K562 (cell line): Measurements from ENCODE around the gene B9D2. TPM values are rescaled to one million over a fixed set of nuclear protein-coding genes. Genes with fewer than 3 reads are reported as not detected.

ENCODE experiments used
- EP300 ChIP-seq: IDR thresholded peaks from 2 replicates; pipeline ENCODE4 v1.6.1; 2012; ENCODE audit warnings: low read length, improper control_type of control experiment
- GATAD2A ChIP-seq: fragments of 450-650 bp; IDR thresholded peaks from 2 replicates; pipeline ENCODE4 v1.6.1; 2017
- KDM1A ChIP-seq, 2 experiments: fragments of 450-650 bp; IDR thresholded peaks; 2 replicates each; pipeline ENCODE4 v1.6.1; 2016; ENCODE audit warnings: mild to moderate bottlenecking in 2 of 2
- LEF1 ChIP-seq: fragments of 450-650 bp; IDR thresholded peaks from 2 replicates; pipeline ENCODE4 v1.6.1; 2016; ENCODE audit warnings: mild to moderate bottlenecking
- MEF2D ChIP-seq: conservative IDR thresholded peaks from 2 replicates; pipeline ENCODE4 v1.6.1; 2016; ENCODE audit warnings: low read depth, missing genetic modification characterization, missing compliant biosample characterization
- RBM25 ChIP-seq: fragments of 200-400 bp; formaldehyde crosslinking; IDR thresholded peaks from 2 replicates; pipeline ENCODE4 v1.6.1; 2018; ENCODE audit warnings: low read length, low read depth, moderate library complexity; ENCODE audit not compliant: severe bottlenecking
- SIN3A ChIP-seq, 2 experiments: fragments of 150-350 bp in 1 of 2; IDR thresholded peaks; 2 replicates each; pipeline ENCODE4 v1.6.1; 2011 to 2016; ENCODE audit warnings: borderline replicate concordance in 2 of 2, low read depth in 2 of 2, low read length in 2 of 2, mild to moderate bottlenecking in 2 of 2, moderate library complexity in 2 of 2; ENCODE audit not compliant: control insufficient read depth in 1 of 2
- TAF15 ChIP-seq: fragments of 200-400 bp; formaldehyde crosslinking; IDR thresholded peaks from 2 replicates; pipeline ENCODE4 v1.6.1; 2017; ENCODE audit warnings: mild to moderate bottlenecking, low read depth, low read length, moderate library complexity
- YY1 ChIP-seq, 3 experiments: IDR thresholded peaks; 2 replicates each; pipeline ENCODE4 v1.6.1; 2011; ENCODE audit warnings: low read length in 2 of 3, mild to moderate bottlenecking in 2 of 3, moderate library complexity in 2 of 3, borderline replicate concordance in 1 of 3, control low read depth in 1 of 3, low read depth in 1 of 3; ENCODE audit not compliant: insufficient read depth in 3 of 3, insufficient replicate concordance in 2 of 3, control insufficient read depth in 1 of 3, insufficient read length in 1 of 3; ENCODE audit errors: extremely low read depth in 1 of 3
- ZNF133 ChIP-seq: fragments of 250-450 bp; sonication (Bioruptor Pico); IDR thresholded peaks from 2 replicates; pipeline ENCODE4 v1.4.0; 2020; ENCODE audit warnings: mild to moderate bottlenecking
- polyA plus RNA-seq, 8 experiments: library from polyadenylated mRNA; depleted of rRNA in 4 of 8; stranded (reverse) in 5 of 8; unstranded in 3 of 8; fragments of >200 nt; fragmentation: Nextera tagmentation in 2 of 8; fragmentation: Illumina TruSeq in 1 of 8; extraction: Ambion mirVana in 2 of 8; extraction: Trizol in 1 of 8; gene quantifications; 2 replicates each; pipeline versions ENCODE4 v1.2.1 to v1.2.3, GENCODE V29; 2011 to 2014; ENCODE audit warnings: inconsistent platforms in 1 of 8, missing spikeins in 1 of 8
- total RNA-seq, 7 experiments: library from RNA; depleted of rRNA in 6 of 7; stranded (reverse); fragments of >200 nt in 6 of 7; fragmentation: Illumina TruSeq in 2 of 7; extraction: Trizol in 2 of 7; gene quantifications; 2 replicates each; pipeline versions ENCODE4 v1.2.1 to v1.2.3, GENCODE V29; 2011 to 2021; ENCODE audit warnings: low replicate concordance in 1 of 7
- TF ChIP-seq, protein P1 (sequence below): fragments of 200-800 bp; sonication (Bioruptor generic); IDR thresholded peaks from 2 replicates; pipeline ENCODE4 v1.6.1; 2016; ENCODE audit warnings: missing genetic modification characterization, missing compliant biosample characterization
- TF ChIP-seq, protein P2 (sequence below): fragments of 450-650 bp; conservative IDR thresholded peaks from 2 replicates; pipeline ENCODE4 v1.6.1; 2016; ENCODE audit warnings: missing genetic modification characterization, low read depth, mild to moderate bottlenecking, missing compliant biosample characterization, moderate library complexity
- TF ChIP-seq, protein P3 (sequence below), 3 experiments: IDR thresholded peaks in 2 of 3; conservative IDR thresholded peaks in 1 of 3; 2 replicates each; pipeline ENCODE4 v1.5.1; 2011 to 2012; ENCODE audit warnings: low read length in 3 of 3, mild to moderate bottlenecking in 3 of 3, control low read depth in 2 of 3, improper control_type of control experiment in 1 of 3, inconsistent platforms in 1 of 3, low read depth in 1 of 3, mixed read lengths in 1 of 3, moderate library complexity in 1 of 3; ENCODE audit not compliant: insufficient read depth in 2 of 3
- TF ChIP-seq, protein P4 (sequence below), 2 experiments: fragments of 450-650 bp in 1 of 2; sonication (generic) in 1 of 2; formaldehyde crosslinking; conservative IDR thresholded peaks; 2 replicates each; pipeline versions ENCODE4 v1.4.0 to v1.8.1; 2020 to 2022; ENCODE audit warnings: mild to moderate bottlenecking in 1 of 2, missing genetic modification reagents in 1 of 2
- TF ChIP-seq, protein P5 (sequence below): fragments of 250-450 bp; sonication (Bioruptor Pico); IDR thresholded peaks from 2 replicates; pipeline ENCODE4 v1.8.0; 2021; ENCODE audit warnings: mild to moderate bottlenecking, moderate library complexity

The B9D2 gene
- total and polyA plus RNA-seq, 9 of the 15 experiments (the other 6 are each of a cell fraction or from before 2014, with no cell fraction given) = 0.83 to 6.9 (median 2.8) TPM

DNA sequence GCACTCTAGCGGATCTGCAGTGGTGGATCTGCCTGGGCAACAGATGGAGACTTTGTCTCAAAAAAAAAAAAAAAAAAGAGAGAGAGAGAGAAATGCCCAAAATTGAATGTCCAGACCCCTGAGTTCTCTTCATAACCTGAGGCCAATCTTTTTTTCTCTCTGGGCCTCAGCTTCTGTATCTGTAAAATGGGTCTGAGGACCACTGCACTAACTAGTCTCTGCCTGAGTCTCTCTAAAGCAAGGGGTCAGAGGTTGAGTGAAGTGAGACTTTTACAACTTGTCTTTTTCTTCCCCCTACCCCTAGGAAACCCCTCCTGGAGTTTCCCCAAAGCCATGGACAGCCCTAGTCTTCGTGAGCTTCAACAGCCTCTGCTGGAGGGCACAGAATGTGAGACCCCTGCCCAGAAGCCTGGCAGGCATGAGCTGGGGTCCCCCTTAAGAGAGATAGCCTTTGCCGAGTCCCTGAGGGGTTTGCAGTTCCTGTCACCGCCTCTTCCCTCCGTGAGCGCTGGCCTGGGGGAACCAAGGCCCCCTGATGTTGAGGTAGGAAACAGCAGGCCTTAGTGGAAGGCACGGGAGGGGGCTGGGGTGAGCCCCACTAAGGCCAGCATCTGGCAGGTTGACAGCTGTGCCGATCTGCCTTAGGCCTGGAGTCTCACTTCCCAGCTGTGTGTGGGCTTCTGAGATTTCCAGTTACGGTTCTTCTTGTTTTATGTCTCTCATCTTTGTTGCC is 14.2 kb upstream of the B9D2 start (continued):
- TF ChIP-seq, protein P1, sequence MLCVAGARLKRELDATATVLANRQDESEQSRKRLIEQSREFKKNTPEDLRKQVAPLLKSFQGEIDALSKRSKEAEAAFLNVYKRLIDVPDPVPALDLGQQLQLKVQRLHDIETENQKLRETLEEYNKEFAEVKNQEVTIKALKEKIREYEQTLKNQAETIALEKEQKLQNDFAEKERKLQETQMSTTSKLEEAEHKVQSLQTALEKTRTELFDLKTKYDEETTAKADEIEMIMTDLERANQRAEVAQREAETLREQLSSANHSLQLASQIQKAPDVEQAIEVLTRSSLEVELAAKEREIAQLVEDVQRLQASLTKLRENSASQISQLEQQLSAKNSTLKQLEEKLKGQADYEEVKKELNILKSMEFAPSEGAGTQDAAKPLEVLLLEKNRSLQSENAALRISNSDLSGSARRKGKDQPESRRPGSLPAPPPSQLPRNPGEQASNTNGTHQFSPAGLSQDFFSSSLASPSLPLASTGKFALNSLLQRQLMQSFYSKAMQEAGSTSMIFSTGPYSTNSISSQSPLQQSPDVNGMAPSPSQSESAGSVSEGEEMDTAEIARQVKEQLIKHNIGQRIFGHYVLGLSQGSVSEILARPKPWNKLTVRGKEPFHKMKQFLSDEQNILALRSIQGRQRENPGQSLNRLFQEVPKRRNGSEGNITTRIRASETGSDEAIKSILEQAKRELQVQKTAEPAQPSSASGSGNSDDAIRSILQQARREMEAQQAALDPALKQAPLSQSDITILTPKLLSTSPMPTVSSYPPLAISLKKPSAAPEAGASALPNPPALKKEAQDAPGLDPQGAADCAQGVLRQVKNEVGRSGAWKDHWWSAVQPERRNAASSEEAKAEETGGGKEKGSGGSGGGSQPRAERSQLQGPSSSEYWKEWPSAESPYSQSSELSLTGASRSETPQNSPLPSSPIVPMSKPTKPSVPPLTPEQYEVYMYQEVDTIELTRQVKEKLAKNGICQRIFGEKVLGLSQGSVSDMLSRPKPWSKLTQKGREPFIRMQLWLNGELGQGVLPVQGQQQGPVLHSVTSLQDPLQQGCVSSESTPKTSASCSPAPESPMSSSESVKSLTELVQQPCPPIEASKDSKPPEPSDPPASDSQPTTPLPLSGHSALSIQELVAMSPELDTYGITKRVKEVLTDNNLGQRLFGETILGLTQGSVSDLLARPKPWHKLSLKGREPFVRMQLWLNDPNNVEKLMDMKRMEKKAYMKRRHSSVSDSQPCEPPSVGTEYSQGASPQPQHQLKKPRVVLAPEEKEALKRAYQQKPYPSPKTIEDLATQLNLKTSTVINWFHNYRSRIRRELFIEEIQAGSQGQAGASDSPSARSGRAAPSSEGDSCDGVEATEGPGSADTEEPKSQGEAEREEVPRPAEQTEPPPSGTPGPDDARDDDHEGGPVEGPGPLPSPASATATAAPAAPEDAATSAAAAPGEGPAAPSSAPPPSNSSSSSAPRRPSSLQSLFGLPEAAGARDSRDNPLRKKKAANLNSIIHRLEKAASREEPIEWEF = no peak
- TF ChIP-seq TAF15 (no peak), RBM25 (peak; percentile 74), ZNF133 (no peak), SIN3A (IDR thresholded peaks at IDR 0.05; ENCODE audit: borderline replicate concordance in 2 of 2, control insufficient read depth in 1 of 2, low read depth in 2 of 2, low read length in 2 of 2) (no peak), EP300 (no peak), YY1 (IDR thresholded peaks at IDR 0.05; ENCODE audit: borderline replicate concordance in 1 of 3, control insufficient read depth in 1 of 3, extremely low read depth in 1 of 3, insufficient read depth in 3 of 3, insufficient read length in 1 of 3, insufficient replicate concordance in 2 of 3, low read depth in 1 of 3, low read length in 2 of 3) (no peak), KDM1A (IDR thresholded peaks at IDR 0.05) (peak in 1 of 2 experiments; percentile 21; a peak in 1 of 4 replicates), MEF2D (tag) (no peak), LEF1 (no peak), GATAD2A (no peak)
- TF ChIP-seq, protein P2, sequence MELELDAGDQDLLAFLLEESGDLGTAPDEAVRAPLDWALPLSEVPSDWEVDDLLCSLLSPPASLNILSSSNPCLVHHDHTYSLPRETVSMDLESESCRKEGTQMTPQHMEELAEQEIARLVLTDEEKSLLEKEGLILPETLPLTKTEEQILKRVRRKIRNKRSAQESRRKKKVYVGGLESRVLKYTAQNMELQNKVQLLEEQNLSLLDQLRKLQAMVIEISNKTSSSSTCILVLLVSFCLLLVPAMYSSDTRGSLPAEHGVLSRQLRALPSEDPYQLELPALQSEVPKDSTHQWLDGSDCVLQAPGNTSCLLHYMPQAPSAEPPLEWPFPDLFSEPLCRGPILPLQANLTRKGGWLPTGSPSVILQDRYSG = no peak
- TF ChIP-seq, protein P3, sequence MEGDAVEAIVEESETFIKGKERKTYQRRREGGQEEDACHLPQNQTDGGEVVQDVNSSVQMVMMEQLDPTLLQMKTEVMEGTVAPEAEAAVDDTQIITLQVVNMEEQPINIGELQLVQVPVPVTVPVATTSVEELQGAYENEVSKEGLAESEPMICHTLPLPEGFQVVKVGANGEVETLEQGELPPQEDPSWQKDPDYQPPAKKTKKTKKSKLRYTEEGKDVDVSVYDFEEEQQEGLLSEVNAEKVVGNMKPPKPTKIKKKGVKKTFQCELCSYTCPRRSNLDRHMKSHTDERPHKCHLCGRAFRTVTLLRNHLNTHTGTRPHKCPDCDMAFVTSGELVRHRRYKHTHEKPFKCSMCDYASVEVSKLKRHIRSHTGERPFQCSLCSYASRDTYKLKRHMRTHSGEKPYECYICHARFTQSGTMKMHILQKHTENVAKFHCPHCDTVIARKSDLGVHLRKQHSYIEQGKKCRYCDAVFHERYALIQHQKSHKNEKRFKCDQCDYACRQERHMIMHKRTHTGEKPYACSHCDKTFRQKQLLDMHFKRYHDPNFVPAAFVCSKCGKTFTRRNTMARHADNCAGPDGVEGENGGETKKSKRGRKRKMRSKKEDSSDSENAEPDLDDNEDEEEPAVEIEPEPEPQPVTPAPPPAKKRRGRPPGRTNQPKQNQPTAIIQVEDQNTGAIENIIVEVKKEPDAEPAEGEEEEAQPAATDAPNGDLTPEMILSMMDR (IDR thresholded peaks at IDR 0.05 in 2 of 3, conservative IDR thresholded peaks at IDR 0.05 in 1 of 3; ENCODE audit: insufficient read depth in 2 of 3, low read depth in 1 of 3, low read length in 3 of 3) = peak in 2 of 3 experiments; percentile 59 to 98; a peak in 4 of 6 replicates
- TF ChIP-seq, protein P4, sequence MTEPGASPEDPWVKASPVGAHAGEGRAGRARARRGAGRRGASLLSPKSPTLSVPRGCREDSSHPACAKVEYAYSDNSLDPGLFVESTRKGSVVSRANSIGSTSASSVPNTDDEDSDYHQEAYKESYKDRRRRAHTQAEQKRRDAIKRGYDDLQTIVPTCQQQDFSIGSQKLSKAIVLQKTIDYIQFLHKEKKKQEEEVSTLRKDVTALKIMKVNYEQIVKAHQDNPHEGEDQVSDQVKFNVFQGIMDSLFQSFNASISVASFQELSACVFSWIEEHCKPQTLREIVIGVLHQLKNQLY (CRISPR knock-in tag; conservative IDR thresholded peaks at IDR 0.05) = no peak
- TF ChIP-seq, protein P5, sequence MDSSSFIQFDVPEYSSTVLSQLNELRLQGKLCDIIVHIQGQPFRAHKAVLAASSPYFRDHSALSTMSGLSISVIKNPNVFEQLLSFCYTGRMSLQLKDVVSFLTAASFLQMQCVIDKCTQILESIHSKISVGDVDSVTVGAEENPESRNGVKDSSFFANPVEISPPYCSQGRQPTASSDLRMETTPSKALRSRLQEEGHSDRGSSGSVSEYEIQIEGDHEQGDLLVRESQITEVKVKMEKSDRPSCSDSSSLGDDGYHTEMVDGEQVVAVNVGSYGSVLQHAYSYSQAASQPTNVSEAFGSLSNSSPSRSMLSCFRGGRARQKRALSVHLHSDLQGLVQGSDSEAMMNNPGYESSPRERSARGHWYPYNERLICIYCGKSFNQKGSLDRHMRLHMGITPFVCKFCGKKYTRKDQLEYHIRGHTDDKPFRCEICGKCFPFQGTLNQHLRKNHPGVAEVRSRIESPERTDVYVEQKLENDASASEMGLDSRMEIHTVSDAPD (CRISPR knock-in tag) = no peak
